Stomach smooth muscle (tissue), 2 donors: ENCODE measurements around the gene TRIM42.

Experiments
- H3K27ac ChIP-seq: one replicate; pipeline ENCODE4 v1.7.0; 2013; ENCODE audit warnings: mild to moderate bottlenecking, low read length, inconsistent platforms
- H3K27me3 ChIP-seq, 2 donors: one replicate each; pipeline ENCODE4 v1.7.0; 2013; ENCODE audit warnings: low read length in 2 of 2; ENCODE audit not compliant: insufficient read depth in 2 of 2, control insufficient read depth in 1 of 2
- H3K36me3 ChIP-seq, 2 donors: one replicate each; pipeline ENCODE4 v1.7.0; 2013; ENCODE audit warnings: low read length in 2 of 2; ENCODE audit not compliant: control insufficient read depth in 2 of 2, insufficient read depth in 2 of 2
- H3K4me1 ChIP-seq: one replicate; pipeline ENCODE4 v1.7.0; 2013; ENCODE audit warnings: low read length; ENCODE audit not compliant: control insufficient read depth, insufficient read depth
- H3K4me3 ChIP-seq, 2 donors: one replicate each; pipeline ENCODE4 v1.7.0; 2013; ENCODE audit warnings: low read length in 2 of 2
- H3K9ac ChIP-seq, 2 donors: one replicate each; pipeline ENCODE4 v1.7.0; 2013; ENCODE audit warnings: low read length in 2 of 2, mild to moderate bottlenecking in 1 of 2
- H3K9me3 ChIP-seq, 2 donors: one replicate each; pipeline ENCODE4 v1.7.0; 2013; ENCODE audit warnings: low read length in 2 of 2; ENCODE audit not compliant: control insufficient read depth in 2 of 2
- donor health status: healthy.
- donor health status: Pancreatic carcinoma.

TRIM42 gene

DNA sequence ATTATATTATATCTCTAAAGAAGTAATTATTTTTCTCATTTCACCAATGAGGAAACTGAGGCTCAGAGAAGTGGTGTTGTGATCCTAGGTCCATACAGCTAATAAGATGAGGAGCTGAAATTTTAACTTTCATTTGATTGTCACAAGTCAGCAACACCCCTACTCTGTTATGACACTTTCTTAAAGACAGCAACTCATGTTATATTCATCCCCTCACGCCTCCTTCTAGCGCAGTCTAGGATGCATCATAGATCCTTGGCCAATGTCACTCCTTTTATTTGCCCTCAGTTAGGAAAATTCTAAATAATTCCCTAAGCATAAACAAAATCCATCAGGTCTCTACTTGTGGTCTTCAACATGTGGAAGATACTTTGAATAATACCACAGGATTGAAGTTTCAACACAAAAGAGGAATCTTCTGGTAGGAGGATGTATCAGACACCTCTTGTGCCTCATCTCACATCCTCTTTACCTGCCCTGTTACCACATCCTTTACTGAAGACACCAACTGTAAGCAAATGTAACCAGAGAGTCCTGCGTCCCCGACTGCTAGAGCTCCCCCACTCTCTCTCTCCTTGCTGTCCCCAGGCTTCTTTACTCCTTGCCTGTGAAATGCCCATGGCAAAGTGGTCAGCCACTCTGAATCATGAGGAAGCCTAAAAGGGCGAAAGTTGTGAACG, 53.7 kb downstream of the TRIM42 start:
- H3K9me3 ChIP-seq = peaks cover 0 to 3% of the 10 kb centered on the region in 2 donors
- H3K36me3 ChIP-seq = no peaks in the 10 kb centered on the region
- no peak overlapping the region for H3K9ac ChIP-seq

DNA sequence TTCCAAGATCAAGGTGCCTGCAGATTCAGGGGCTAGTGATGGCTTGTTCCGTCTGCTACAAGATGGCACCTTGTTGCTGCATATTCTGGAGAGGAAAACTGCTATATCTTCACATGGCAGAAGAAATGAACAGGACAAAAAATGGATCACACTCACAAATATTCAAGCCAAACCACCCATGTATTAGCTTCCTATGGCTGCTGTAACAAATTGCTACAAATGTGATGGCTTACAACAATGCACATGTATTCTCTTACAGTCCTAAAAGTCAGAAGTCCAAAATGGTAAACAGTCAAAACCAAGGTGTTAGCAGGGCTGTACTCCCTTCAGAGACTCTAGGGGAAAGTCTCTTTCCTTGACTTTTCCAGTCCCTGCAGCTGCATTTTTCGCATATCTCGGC, 55.8 kb downstream of the TRIM42 start:
- H3K9ac ChIP-seq = no peak overlapping the region
- H3K27me3 ChIP-seq = no peaks in the 10 kb centered on the region
- peaks cover 0 to 3% of the 10 kb centered on the region in 2 donors for H3K9me3 ChIP-seq
- H3K27ac ChIP-seq = no peak overlapping the region
- H3K4me3 ChIP-seq = no peak overlapping the region
- no peaks in the 10 kb centered on the region for H3K4me1 ChIP-seq
- H3K36me3 ChIP-seq = no peaks in the 10 kb centered on the region

More for the DNA sequence above, 53.7 kb downstream of the TRIM42 start:
- H3K27me3 ChIP-seq = no peaks in the 10 kb centered on the region
- no peak overlapping the region for H3K27ac ChIP-seq
- H3K4me1 ChIP-seq = peaks cover 3% of the 10 kb centered on the region
- no peak overlapping the region for H3K4me3 ChIP-seq

DNA sequence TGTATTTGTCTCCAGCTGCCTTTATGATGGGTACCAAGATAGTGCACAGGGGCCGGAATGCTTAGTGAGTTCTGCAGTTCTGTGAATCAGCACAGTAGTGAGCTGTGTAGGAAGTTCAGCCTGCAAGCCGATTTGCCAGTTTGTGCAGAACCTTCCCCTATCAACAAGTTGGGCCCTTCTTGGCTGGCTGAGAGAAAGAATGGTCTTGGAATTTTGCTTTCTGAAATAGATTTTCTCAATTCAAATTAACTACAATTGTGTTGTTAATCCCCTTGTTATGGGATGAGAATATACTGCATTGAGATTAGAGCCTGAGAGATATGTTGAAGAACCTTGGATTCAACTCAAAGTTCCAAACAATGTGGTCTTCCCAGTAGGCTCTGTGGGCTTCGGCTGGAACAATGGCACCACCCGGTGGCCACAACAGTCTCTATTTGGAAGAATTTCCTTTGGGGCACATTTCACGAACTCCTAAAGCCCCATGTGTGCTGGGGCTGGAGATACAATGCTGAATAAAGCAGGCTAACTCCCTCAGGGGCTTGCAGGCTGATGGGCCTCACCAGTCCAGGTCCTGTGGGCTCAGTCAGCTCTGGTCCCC, 59.1 kb downstream of the TRIM42 start:
- Histone ChIP-seq H3K9me3 (peaks cover 0 to 3% of the 10 kb centered on the region in 2 donors), H3K27ac (no peak overlapping the region), H3K36me3 (no peaks in the 10 kb centered on the region), H3K4me3 (no peak overlapping the region), H3K27me3 (no peaks in the 10 kb centered on the region), H3K4me1 (no peaks in the 10 kb centered on the region), H3K9ac (no peak overlapping the region)

DNA sequence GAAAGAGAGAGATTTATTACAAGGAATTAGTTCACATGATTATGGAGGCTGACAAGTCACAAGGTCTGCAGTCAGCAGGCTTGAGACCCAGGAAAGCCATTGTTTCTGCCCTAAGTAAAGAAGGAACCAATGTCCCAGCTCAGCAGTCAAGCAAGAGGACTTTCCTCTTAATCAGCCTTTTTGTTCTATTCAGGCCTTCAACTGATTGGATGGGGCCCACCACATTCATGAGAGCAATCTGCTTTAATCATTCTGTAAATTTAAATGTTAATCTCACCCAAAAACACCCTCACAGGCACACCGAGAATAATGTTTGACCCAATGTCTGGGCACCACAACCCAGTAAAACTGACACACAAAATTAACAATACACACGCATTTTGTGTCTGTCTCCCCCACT, 64.3 kb downstream of the TRIM42 start:
- no peaks in the 10 kb centered on the region for H3K4me1 ChIP-seq
- no peaks in the 10 kb centered on the region for H3K9me3 ChIP-seq
- H3K4me3 ChIP-seq = no peak overlapping the region
- no peak overlapping the region for H3K27ac ChIP-seq
- H3K36me3 ChIP-seq = no peaks in the 10 kb centered on the region
- H3K27me3 ChIP-seq = no peaks in the 10 kb centered on the region
- no peak overlapping the region for H3K9ac ChIP-seq

DNA sequence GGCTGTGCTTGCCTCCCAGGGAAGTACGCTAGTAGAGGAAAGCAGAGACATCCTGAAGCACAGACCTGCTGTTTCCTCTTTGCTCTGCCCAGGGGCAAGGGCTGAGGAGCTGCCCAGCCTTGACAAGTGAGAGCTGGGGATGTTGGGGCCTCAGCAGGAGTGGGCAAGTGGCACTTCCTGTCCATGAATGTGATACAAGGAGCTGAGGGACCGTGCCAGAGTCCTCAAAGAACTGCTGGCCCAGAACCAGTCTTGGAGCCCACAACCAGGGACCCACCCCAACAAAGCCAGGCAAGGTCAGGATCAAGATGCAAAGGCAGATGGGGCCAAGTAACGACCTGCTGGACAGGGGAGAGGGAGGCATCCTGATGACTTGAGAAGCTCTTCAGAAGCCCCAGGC, 70.3 kb downstream of the TRIM42 start:
- Histone ChIP-seq H3K27me3 (peaks cover 0 to 2% of the 10 kb centered on the region in 2 donors), H3K4me3 (no peak overlapping the region), H3K4me1 (no peaks in the 10 kb centered on the region), H3K36me3 (no peaks in the 10 kb centered on the region), H3K9me3 (no peaks in the 10 kb centered on the region), H3K27ac (no peak overlapping the region), H3K9ac (no peak overlapping the region)

DNA sequence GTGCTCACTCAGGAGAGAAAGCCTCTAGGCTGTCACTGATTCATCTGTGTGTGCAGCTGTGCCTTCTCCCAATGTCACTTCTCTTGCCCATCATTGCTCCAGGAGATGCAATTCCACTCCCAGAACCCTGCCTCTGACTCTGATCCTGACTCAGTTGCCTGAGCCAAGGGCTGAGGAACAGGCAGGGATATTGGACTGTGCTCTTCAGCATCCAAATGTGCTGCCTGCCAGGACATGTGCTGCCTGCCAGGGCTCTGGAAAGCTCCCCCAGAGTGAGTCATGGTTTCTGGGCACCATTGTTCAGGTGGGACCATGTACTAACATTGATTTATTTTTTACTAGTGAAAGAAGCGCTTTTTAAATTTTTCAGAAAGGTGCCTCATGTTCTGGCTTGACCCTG, 71.0 kb downstream of the TRIM42 start:
- H3K9ac ChIP-seq = no peak overlapping the region
- H3K27ac ChIP-seq = no peak overlapping the region
- peaks cover 0 to 2% of the 10 kb centered on the region in 2 donors for H3K27me3 ChIP-seq
- H3K4me1 ChIP-seq = no peaks in the 10 kb centered on the region
- no peak overlapping the region for H3K4me3 ChIP-seq
- H3K9me3 ChIP-seq = no peaks in the 10 kb centered on the region
- H3K36me3 ChIP-seq = no peaks in the 10 kb centered on the region
